ENCODE measurements around the gene C7orf33.

The C7orf33 gene

DNA sequence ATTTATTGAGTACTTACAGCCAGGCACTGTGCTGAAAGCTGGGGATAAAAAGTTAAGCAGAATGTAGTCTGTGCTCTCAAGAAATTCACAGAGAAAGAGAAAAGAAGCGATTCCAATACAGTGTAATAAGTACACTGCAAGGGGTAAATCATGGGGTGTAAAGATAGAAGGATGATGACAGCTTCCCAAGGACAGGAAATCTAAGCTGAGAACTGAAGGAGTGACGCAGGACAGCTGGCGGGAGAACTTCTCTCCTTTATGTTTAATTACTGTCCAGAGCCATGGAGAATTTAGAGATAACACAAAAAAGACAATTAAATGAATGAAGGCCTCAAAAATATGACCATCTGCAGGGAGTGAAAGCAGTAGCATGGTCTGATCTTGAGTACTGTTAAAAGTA is 34.8 kb downstream of the C7orf33 start:
- Histone ChIP-seq H3K9me3 (ENCODE audit: control insufficient read depth in 2 of 2, low read length in 2 of 2) (no peaks in the 10 kb centered on the region), H3K4me1 (ENCODE audit: control insufficient read depth, insufficient read depth, low read length) (no peaks in the 10 kb centered on the region), H3K27me3 (ENCODE audit: control insufficient read depth in 1 of 2, insufficient read depth in 2 of 2, low read length in 2 of 2) (peaks cover 0 to 3% of the 10 kb centered on the region in 2 donors), H3K9ac (ENCODE audit: low read length in 2 of 2) (no peak overlapping the region), H3K36me3 (ENCODE audit: control insufficient read depth in 2 of 2, insufficient read depth in 2 of 2, low read length in 2 of 2) (no peaks in the 10 kb centered on the region), H3K4me3 (ENCODE audit: low read length in 2 of 2) (no peak overlapping the region), H3K27ac (ENCODE audit: low read length) (no peak overlapping the region)

DNA sequence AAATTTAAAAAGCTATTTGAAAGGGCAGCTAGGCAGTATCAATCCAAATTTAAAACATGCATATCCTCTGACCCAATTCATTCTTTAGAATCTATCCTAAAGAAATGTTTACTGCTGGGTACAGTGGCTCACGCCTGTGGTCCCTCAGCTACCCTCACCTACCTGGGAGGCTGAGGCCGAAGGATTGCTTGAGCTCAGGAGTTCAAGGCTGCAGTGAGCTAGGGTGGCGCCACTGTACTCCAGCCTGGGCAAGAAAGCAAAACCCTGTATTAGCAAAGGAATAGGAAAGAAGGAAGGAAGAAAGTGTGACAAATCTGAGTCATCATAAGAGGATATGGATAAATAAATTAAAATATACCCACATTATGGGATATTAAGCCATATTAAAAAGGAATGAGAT is 36.3 kb downstream of the C7orf33 start:
- H3K4me1 ChIP-seq (ENCODE audit: control insufficient read depth, insufficient read depth, low read length) = no peaks in the 10 kb centered on the region
- H3K4me3 ChIP-seq (ENCODE audit: low read length in 2 of 2) = no peak overlapping the region
- H3K27ac ChIP-seq (ENCODE audit: low read length) = no peak overlapping the region
- H3K9ac ChIP-seq (ENCODE audit: low read length in 2 of 2) = no peak overlapping the region
- no peaks in the 10 kb centered on the region for H3K9me3 ChIP-seq (ENCODE audit: control insufficient read depth in 2 of 2, low read length in 2 of 2)
- H3K36me3 ChIP-seq (ENCODE audit: control insufficient read depth in 2 of 2, insufficient read depth in 2 of 2, low read length in 2 of 2) = no peaks in the 10 kb centered on the region
- peaks cover 0 to 3% of the 10 kb centered on the region in 2 donors for H3K27me3 ChIP-seq (ENCODE audit: control insufficient read depth in 1 of 2, insufficient read depth in 2 of 2, low read length in 2 of 2)

DNA sequence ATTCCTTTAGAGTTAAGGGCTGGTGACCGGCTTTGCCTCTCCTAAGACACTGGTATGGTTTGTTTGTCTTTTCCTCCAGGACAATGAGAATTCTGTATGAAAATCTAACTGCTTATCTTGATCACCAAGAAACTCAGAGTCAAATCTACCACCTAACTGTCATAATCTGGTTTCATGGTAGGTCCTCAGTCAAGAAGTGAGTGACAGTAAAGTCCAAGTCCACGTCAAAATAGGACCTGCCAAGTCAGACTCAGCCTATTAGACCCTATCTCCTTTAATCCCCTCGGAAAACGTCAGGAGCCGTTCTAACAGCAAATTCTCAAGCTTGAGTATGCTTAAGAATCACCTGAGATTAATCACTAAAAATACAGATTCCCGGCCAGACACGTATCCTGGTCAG is 37.4 kb downstream of the C7orf33 start:
- Histone ChIP-seq H3K4me3 (ENCODE audit: low read length in 2 of 2) (no peak overlapping the region), H3K9me3 (ENCODE audit: control insufficient read depth in 2 of 2, low read length in 2 of 2) (no peaks in the 10 kb centered on the region), H3K27ac (ENCODE audit: low read length) (no peak overlapping the region), H3K36me3 (ENCODE audit: control insufficient read depth in 2 of 2, insufficient read depth in 2 of 2, low read length in 2 of 2) (no peaks in the 10 kb centered on the region), H3K4me1 (ENCODE audit: control insufficient read depth, insufficient read depth, low read length) (no peaks in the 10 kb centered on the region), H3K27me3 (ENCODE audit: control insufficient read depth in 1 of 2, insufficient read depth in 2 of 2, low read length in 2 of 2) (peaks cover 0 to 3% of the 10 kb centered on the region in 2 donors), H3K9ac (ENCODE audit: low read length in 2 of 2) (no peak overlapping the region)

DNA sequence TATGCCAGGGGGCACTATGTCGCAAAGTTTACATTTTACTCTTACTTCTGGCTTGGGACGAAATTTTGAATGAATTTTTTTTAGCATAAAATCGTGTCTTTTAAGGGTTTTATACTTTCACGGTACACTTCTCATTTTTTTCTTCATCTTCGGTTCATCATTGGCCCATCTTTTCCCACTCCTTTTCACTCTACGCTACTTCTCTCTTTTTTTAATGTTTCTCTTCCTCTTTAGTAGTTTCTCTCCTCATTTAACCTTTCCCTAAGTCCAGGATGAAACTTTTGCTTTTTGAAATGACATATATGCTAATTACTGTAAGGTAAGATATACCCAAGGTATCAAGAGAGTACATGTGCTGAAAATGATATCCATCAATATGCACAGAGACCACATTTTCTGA is 39.5 kb downstream of the C7orf33 start:
- no peaks in the 10 kb centered on the region for H3K36me3 ChIP-seq (ENCODE audit: control insufficient read depth in 2 of 2, insufficient read depth in 2 of 2, low read length in 2 of 2)
- peaks cover 0 to 3% of the 10 kb centered on the region in 2 donors for H3K27me3 ChIP-seq (ENCODE audit: control insufficient read depth in 1 of 2, insufficient read depth in 2 of 2, low read length in 2 of 2)
- no peak overlapping the region for H3K9ac ChIP-seq (ENCODE audit: low read length in 2 of 2)
- H3K9me3 ChIP-seq (ENCODE audit: control insufficient read depth in 2 of 2, low read length in 2 of 2) = no peaks in the 10 kb centered on the region
- no peaks in the 10 kb centered on the region for H3K4me1 ChIP-seq (ENCODE audit: control insufficient read depth, insufficient read depth, low read length)
- H3K27ac ChIP-seq (ENCODE audit: low read length) = no peak overlapping the region
- no peak overlapping the region for H3K4me3 ChIP-seq (ENCODE audit: low read length in 2 of 2)

DNA sequence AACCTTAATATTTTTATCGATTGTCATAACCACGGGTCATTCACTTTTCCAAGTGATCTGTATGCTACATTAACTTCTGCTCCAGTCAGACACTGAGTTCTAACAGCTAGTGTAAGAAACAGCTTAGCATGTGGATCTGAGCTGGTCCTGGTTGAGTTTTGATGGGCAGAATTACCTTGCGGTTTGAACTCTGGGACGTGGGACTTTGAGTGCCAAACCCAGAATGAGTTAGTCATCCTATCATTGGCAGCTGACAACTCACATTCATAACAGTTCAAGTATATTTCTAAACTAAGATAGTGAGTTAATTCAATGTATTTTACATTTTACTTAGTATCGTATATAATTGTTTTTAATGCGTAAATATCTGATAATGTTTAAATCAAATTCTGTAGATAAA is 43.2 kb downstream of the C7orf33 start:
- no peak overlapping the region for H3K27ac ChIP-seq (ENCODE audit: low read length)
- no peaks in the 10 kb centered on the region for H3K9me3 ChIP-seq (ENCODE audit: control insufficient read depth in 2 of 2, low read length in 2 of 2)
- H3K4me3 ChIP-seq (ENCODE audit: low read length in 2 of 2) = no peak overlapping the region
- H3K9ac ChIP-seq (ENCODE audit: low read length in 2 of 2) = no peak overlapping the region
- H3K4me1 ChIP-seq (ENCODE audit: control insufficient read depth, insufficient read depth, low read length) = no peaks in the 10 kb centered on the region
- H3K36me3 ChIP-seq (ENCODE audit: control insufficient read depth in 2 of 2, insufficient read depth in 2 of 2, low read length in 2 of 2) = no peaks in the 10 kb centered on the region
- peaks cover 0 to 3% of the 10 kb centered on the region in 2 donors for H3K27me3 ChIP-seq (ENCODE audit: control insufficient read depth in 1 of 2, insufficient read depth in 2 of 2, low read length in 2 of 2)

DNA sequence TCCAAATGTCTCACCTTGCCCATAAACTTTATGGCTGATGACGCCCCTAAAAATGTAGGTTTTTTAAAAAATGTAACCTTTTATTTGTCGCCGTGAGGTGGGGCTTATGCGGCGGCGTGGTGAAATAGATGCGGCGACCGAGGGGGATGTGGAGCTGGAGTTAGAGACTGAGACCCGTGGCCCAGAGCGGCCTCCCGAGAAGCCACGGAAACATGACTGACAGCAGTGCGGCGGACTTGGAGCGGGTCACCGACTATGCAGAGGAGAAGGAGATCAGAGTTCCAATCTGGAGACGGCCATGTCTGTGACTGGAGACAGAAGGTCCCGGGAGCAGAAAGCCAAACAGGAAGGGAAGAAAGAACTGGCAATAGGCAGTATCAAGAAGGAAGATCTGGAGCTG is 46.5 kb downstream of the C7orf33 start:
- Histone ChIP-seq H3K4me3 (ENCODE audit: low read length in 2 of 2) (no peak overlapping the region), H3K9ac (ENCODE audit: low read length in 2 of 2) (no peak overlapping the region), H3K27me3 (ENCODE audit: control insufficient read depth in 1 of 2, insufficient read depth in 2 of 2, low read length in 2 of 2) (no peaks in the 10 kb centered on the region), H3K27ac (ENCODE audit: low read length) (no peak overlapping the region), H3K4me1 (ENCODE audit: control insufficient read depth, insufficient read depth, low read length) (no peaks in the 10 kb centered on the region), H3K36me3 (ENCODE audit: control insufficient read depth in 2 of 2, insufficient read depth in 2 of 2, low read length in 2 of 2) (no peaks in the 10 kb centered on the region), H3K9me3 (ENCODE audit: control insufficient read depth in 2 of 2, low read length in 2 of 2) (no peaks in the 10 kb centered on the region)

DNA sequence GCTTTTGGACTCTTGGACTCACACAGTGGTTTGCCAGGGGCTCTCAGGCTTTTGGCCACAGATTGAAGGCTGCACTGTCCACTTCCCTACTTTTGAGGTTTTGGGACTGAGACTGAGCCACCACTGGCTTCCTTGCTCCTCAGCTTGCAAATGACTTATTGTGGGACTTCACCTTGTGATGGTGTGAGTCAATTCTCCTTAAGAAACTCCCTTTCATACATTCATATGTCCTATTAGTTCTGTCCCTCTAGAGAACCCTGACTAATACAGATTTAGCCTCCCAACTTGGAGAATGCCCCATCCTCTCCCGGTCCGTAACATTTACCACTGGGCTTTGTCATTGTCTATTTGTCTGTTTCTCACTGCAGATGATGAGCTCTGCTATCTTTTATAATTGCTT is 55.3 kb downstream of the C7orf33 start:
- H3K36me3 ChIP-seq (ENCODE audit: control insufficient read depth in 2 of 2, insufficient read depth in 2 of 2, low read length in 2 of 2) = no peaks in the 10 kb centered on the region

DNA sequence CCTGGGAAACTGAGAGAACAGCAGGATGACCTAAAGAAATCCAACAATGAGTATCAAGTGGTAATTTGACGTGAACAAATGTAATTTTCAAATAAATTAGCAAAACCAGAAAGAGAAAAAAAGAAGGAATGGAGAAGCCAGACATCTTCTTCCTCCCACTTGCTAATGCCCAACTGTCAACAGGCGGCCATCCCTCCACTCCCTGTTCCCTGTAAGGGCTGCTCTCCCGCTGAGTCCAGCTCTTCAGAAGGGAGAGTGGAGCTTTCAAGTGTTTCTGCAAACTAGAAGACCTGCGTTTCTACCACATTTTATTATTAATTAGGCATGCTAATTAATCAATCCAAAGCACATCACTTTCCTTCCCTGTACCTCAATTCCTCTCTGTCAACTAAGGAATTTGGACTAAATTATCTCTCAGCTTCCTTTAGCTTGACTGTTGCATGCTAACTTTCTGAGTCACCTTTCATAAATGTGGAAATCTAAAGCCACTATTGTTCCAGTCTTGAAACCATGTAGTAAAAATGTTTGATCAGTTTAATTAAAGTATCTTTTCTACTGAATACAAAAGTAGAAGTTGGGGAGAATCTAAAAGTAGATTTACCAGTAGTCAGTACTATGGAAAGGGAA is 59.8 kb downstream of the C7orf33 start:
- Histone ChIP-seq H3K4me1 (ENCODE audit: control insufficient read depth, insufficient read depth, low read length) (no peaks in the 10 kb centered on the region), H3K36me3 (ENCODE audit: control insufficient read depth in 2 of 2, insufficient read depth in 2 of 2, low read length in 2 of 2) (no peaks in the 10 kb centered on the region), H3K9me3 (ENCODE audit: control insufficient read depth in 2 of 2, low read length in 2 of 2) (no peaks in the 10 kb centered on the region), H3K27me3 (ENCODE audit: control insufficient read depth in 1 of 2, insufficient read depth in 2 of 2, low read length in 2 of 2) (peaks cover 0 to 2% of the 10 kb centered on the region in 2 donors), H3K9ac (ENCODE audit: low read length in 2 of 2) (no peak overlapping the region), H3K4me3 (ENCODE audit: low read length in 2 of 2) (no peak overlapping the region), H3K27ac (ENCODE audit: low read length) (no peak overlapping the region)

More for the DNA sequence above, 55.3 kb downstream of the C7orf33 start:
- Histone ChIP-seq H3K27me3 (ENCODE audit: control insufficient read depth in 1 of 2, insufficient read depth in 2 of 2, low read length in 2 of 2) (peaks cover 0 to 5% of the 10 kb centered on the region in 2 donors), H3K4me3 (ENCODE audit: low read length in 2 of 2) (no peak overlapping the region), H3K4me1 (ENCODE audit: control insufficient read depth, insufficient read depth, low read length) (no peaks in the 10 kb centered on the region), H3K9ac (ENCODE audit: low read length in 2 of 2) (no peak overlapping the region), H3K9me3 (ENCODE audit: control insufficient read depth in 2 of 2, low read length in 2 of 2) (no peaks in the 10 kb centered on the region), H3K27ac (ENCODE audit: low read length) (no peak overlapping the region)

DNA sequence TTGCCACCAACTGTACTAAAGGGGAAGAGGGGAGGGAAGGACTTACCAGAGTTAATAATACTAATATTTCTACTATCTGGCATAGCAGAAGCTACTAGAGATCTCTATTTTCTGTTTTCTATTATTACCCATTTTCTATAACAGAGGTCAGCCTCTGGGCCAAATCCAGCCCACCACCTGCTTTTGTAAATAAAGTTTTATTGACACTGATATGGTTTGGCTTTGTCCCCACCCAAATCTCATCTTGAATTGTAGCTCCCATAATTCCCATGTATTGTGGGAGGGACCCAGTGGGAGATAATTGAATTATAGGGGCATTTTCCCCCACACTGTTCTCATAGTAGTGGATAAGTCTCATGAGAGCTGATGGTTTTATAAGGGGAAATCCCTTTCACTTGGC is 62.2 kb downstream of the C7orf33 start:
- H3K9ac ChIP-seq (ENCODE audit: low read length in 2 of 2) = no peak overlapping the region
- no peak overlapping the region for H3K27ac ChIP-seq (ENCODE audit: low read length)
- H3K27me3 ChIP-seq (ENCODE audit: control insufficient read depth in 1 of 2, insufficient read depth in 2 of 2, low read length in 2 of 2) = no peaks in the 10 kb centered on the region
- H3K36me3 ChIP-seq (ENCODE audit: control insufficient read depth in 2 of 2, insufficient read depth in 2 of 2, low read length in 2 of 2) = no peaks in the 10 kb centered on the region
- H3K4me3 ChIP-seq (ENCODE audit: low read length in 2 of 2) = no peak overlapping the region
- no peaks in the 10 kb centered on the region for H3K4me1 ChIP-seq (ENCODE audit: control insufficient read depth, insufficient read depth, low read length)
- no peaks in the 10 kb centered on the region for H3K9me3 ChIP-seq (ENCODE audit: control insufficient read depth in 2 of 2, low read length in 2 of 2)

DNA sequence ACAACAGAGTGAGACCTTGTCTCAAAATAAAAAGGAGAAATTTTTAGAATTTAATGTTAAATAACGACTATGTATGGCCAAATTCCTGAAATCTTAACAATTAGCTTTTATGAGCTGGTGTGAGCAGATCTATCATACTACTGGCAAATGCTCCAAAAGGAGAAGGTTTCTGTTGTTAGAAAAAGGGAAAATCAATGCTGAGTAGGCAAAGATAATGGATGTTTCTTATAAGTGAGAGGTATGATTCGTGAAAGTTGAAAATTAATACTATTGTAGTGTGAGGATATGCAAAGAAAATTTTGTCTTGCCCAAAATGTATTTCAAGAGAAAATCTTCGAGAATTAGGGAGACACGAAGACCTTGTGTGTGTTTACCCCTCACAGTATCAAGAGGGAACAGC is 67.4 kb downstream of the C7orf33 start:
- no peaks in the 10 kb centered on the region for H3K27me3 ChIP-seq (ENCODE audit: control insufficient read depth in 1 of 2, insufficient read depth in 2 of 2, low read length in 2 of 2)
- H3K27ac ChIP-seq (ENCODE audit: low read length) = no peak overlapping the region

DNA sequence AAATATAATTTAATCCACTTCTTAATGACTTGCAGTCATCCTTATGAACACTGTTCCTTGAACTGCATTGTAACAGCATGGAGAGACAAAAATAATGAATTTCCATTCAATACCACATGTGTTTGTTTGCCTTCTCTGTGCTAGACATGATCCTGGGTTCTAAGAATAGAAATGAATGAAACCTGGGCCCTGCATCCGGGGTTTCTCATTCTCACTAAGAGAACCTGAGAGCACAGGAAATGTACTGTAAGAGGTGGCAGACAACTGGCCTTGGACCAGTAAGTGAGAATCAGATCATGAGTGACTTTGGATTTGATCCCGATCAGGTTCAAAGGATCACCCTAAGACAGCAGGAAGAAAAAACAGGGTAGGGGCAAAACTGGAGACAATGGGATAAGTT is 70.9 kb downstream of the C7orf33 start:
- no peak overlapping the region for H3K27ac ChIP-seq (ENCODE audit: low read length)
- H3K27me3 ChIP-seq (ENCODE audit: control insufficient read depth in 1 of 2, insufficient read depth in 2 of 2, low read length in 2 of 2) = no peaks in the 10 kb centered on the region
- H3K36me3 ChIP-seq (ENCODE audit: control insufficient read depth in 2 of 2, insufficient read depth in 2 of 2, low read length in 2 of 2) = no peaks in the 10 kb centered on the region
- no peak overlapping the region for H3K4me3 ChIP-seq (ENCODE audit: low read length in 2 of 2)
- no peak overlapping the region for H3K9ac ChIP-seq (ENCODE audit: low read length in 2 of 2)
- H3K9me3 ChIP-seq (ENCODE audit: control insufficient read depth in 2 of 2, low read length in 2 of 2) = no peaks in the 10 kb centered on the region
- H3K4me1 ChIP-seq (ENCODE audit: control insufficient read depth, insufficient read depth, low read length) = no peaks in the 10 kb centered on the region

More for the DNA sequence above, 67.4 kb downstream of the C7orf33 start:
- no peaks in the 10 kb centered on the region for H3K4me1 ChIP-seq (ENCODE audit: control insufficient read depth, insufficient read depth, low read length)
- no peak overlapping the region for H3K9ac ChIP-seq (ENCODE audit: low read length in 2 of 2)
- no peaks in the 10 kb centered on the region for H3K9me3 ChIP-seq (ENCODE audit: control insufficient read depth in 2 of 2, low read length in 2 of 2)
- H3K36me3 ChIP-seq (ENCODE audit: control insufficient read depth in 2 of 2, insufficient read depth in 2 of 2, low read length in 2 of 2) = no peaks in the 10 kb centered on the region
- H3K4me3 ChIP-seq (ENCODE audit: low read length in 2 of 2) = no peak overlapping the region

Measured in stomach smooth muscle (tissue), 2 donors.